Measurements from ENCODE around the gene RFX3. TPM values are rescaled to one million over a fixed set of nuclear protein-coding genes. Genes with fewer than 3 reads are reported as not detected.

The RFX3 gene
- total RNA-seq, 1 experiment from 2014 or later: 8.4 TPM

- no peaks in the 10 kb centered on the region for H3K9me2 ChIP-seq (ENCODE audit: insufficient read depth)
- no peak overlapping the region for H3K27ac ChIP-seq
- TF ChIP-seq EZH2 (IDR thresholded peaks at IDR 0.05; ENCODE audit: low read depth) (no peak), CTCF (conservative IDR thresholded peaks at IDR 0.05) (no peak)
- no peaks in the 10 kb centered on the region for H3K9me3 ChIP-seq (ENCODE audit: insufficient read depth, low read depth)
- intact Hi-C loops (cut with micrococcal nuclease; ENCODE audit: unreplicated experiment): no loop called here
- no peaks in the 10 kb centered on the region for H3K4me1 ChIP-seq (replicated peaks; ENCODE audit: insufficient read depth)
- no peaks in the 10 kb centered on the region for H3K36me3 ChIP-seq (ENCODE audit: low read depth)
- no peaks in the 10 kb centered on the region for H4K20me1 ChIP-seq (ENCODE audit: insufficient read depth)
- H3K4me3 ChIP-seq: no peak overlapping the region
- no peaks in the 10 kb centered on the region for H3F3A ChIP-seq (ENCODE audit: insufficient read depth, low read depth)
- no peaks in the 10 kb centered on the region for H3K79me2 ChIP-seq (ENCODE audit: low read depth)
- no peak for DNase-seq
- no peak overlapping the region for H2AFZ ChIP-seq
- no peaks in the 10 kb centered on the region for H3K27me3 ChIP-seq (ENCODE audit: insufficient read depth, low read depth)
- H3K4me2 ChIP-seq: no peak overlapping the region
- BruUV-seq (replicated peaks): no TSS peak
- POLR2A ChIA-PET (ENCODE audit: unreplicated experiment): no interaction called here
- CTCF ChIA-PET: no interaction called here
Observed at GRCh38 chr9:3336951-3337350, 188.8 kb downstream of the RFX3 start.

GRCh38 chr9:3332802-3333201 is 193.0 kb downstream of the RFX3 start:
- Histone ChIP-seq H3F3A (ENCODE audit: insufficient read depth, low read depth) (no peaks in the 10 kb centered on the region), H3K4me1 (replicated peaks; ENCODE audit: insufficient read depth) (no peaks in the 10 kb centered on the region), H3K27ac (no peak overlapping the region), H3K79me2 (ENCODE audit: low read depth) (no peaks in the 10 kb centered on the region), H3K36me3 (ENCODE audit: low read depth) (no peaks in the 10 kb centered on the region), H4K20me1 (ENCODE audit: insufficient read depth) (no peaks in the 10 kb centered on the region), H3K9me2 (ENCODE audit: insufficient read depth) (no peaks in the 10 kb centered on the region), H2AFZ (no peak overlapping the region), H3K27me3 (ENCODE audit: insufficient read depth, low read depth) (no peaks in the 10 kb centered on the region), H3K4me2 (no peak overlapping the region), H3K9me3 (ENCODE audit: insufficient read depth, low read depth) (no peaks in the 10 kb centered on the region), H3K4me3 (no peak overlapping the region)
- POLR2A ChIA-PET (ENCODE audit: unreplicated experiment): no interaction called here
- DNase-seq: no peak
- intact Hi-C loops (cut with micrococcal nuclease; ENCODE audit: unreplicated experiment): no loop called here
- BruUV-seq (replicated peaks): no TSS peak
- no peak for TF ChIP-seq CTCF (conservative IDR thresholded peaks at IDR 0.05)
- no peak for TF ChIP-seq EZH2 (IDR thresholded peaks at IDR 0.05; ENCODE audit: low read depth)
- CTCF ChIA-PET: no interaction called here

- POLR2A ChIA-PET (ENCODE audit: unreplicated experiment): no interaction called here
- H3K27me3 ChIP-seq (ENCODE audit: insufficient read depth, low read depth): no peaks in the 10 kb centered on the region
- no TSS peak for BruUV-seq (replicated peaks)
- no peaks in the 10 kb centered on the region for H3K9me3 ChIP-seq (ENCODE audit: insufficient read depth, low read depth)
- TF ChIP-seq CTCF (conservative IDR thresholded peaks at IDR 0.05) (no peak; the same call in 1 of the 2 replicates), EZH2 (IDR thresholded peaks at IDR 0.05; ENCODE audit: low read depth) (no peak)
- DNase-seq: no peak
- no peaks in the 10 kb centered on the region for H3K9me2 ChIP-seq (ENCODE audit: insufficient read depth)
- H2AFZ ChIP-seq: no peak overlapping the region
- H4K20me1 ChIP-seq (ENCODE audit: insufficient read depth): no peaks in the 10 kb centered on the region
- no peaks in the 10 kb centered on the region for H3K36me3 ChIP-seq (ENCODE audit: low read depth)
- H3K4me2 ChIP-seq: no peak overlapping the region
- intact Hi-C loops (cut with micrococcal nuclease; ENCODE audit: unreplicated experiment): no loop called here
- H3K4me3 ChIP-seq: no peak overlapping the region
- no peaks in the 10 kb centered on the region for H3F3A ChIP-seq (ENCODE audit: insufficient read depth, low read depth)
- no peak overlapping the region for H3K27ac ChIP-seq
- H3K4me1 ChIP-seq (replicated peaks; ENCODE audit: insufficient read depth): no peaks in the 10 kb centered on the region
- CTCF ChIA-PET: no interaction called here
- no peaks in the 10 kb centered on the region for H3K79me2 ChIP-seq (ENCODE audit: low read depth)
Observed at GRCh38 chr9:3331801-3332200, 194.0 kb downstream of the RFX3 start.

Data from PC-9 (cell line).